Fibroblast of lung (primary cell): Measurements from ENCODE around the gene FBF1. TPM values are rescaled to one million over a fixed set of nuclear protein-coding genes. Genes with fewer than 3 reads are reported as not detected.

Experiments used
- DNase-seq, 2 donors: peaks; one replicate each; pipeline versions ENCODE4 v3.0.0 to v3.0.0-alpha.2; 2010; ENCODE audit warnings: low read depth in 2 of 2
- H2AFZ ChIP-seq: 2 replicates; pipeline ENCODE4 v1.5.1; 2012; ENCODE audit warnings: low read length, control low read depth, inconsistent platforms
- H3K27ac ChIP-seq: 2 replicates; pipeline ENCODE4 v1.5.1; 2011; ENCODE audit warnings: low read length, control low read depth; ENCODE audit not compliant: insufficient read depth
- H3K27me3 ChIP-seq: 2 replicates; pipeline ENCODE4 v1.5.1; 2011; ENCODE audit warnings: mild to moderate bottlenecking, low read length; ENCODE audit not compliant: control insufficient read depth, insufficient read depth
- H3K36me3 ChIP-seq: 2 replicates; pipeline ENCODE4 v1.5.1; 2011; ENCODE audit warnings: low read length; ENCODE audit not compliant: control insufficient read depth, insufficient read depth
- H3K4me1 ChIP-seq: 2 replicates; pipeline ENCODE4 v1.5.1; 2011; ENCODE audit warnings: low read length; ENCODE audit not compliant: control insufficient read depth, insufficient read depth; ENCODE audit errors: extremely low read depth
- H3K4me2 ChIP-seq: 2 replicates; pipeline ENCODE4 v1.5.1; 2011; ENCODE audit warnings: low read length, control low read depth; ENCODE audit not compliant: insufficient read depth; ENCODE audit errors: extremely low read depth
- H3K4me3 ChIP-seq, 4 experiments: fragments of 200-600 bp in 1 of 4; sonication (generic) in 1 of 4; replicated peaks in 1 of 4; 2 replicates each; pipeline ENCODE4 v1.5.1; 2011 to 2016; ENCODE audit warnings: low read length in 4 of 4, low read depth in 3 of 4, mild to moderate bottlenecking in 3 of 4, control low read depth in 2 of 4, inconsistent platforms in 1 of 4, mixed read lengths in 1 of 4; ENCODE audit not compliant: insufficient read depth in 1 of 4; ENCODE audit errors: control extremely low read depth in 1 of 4
- H3K79me2 ChIP-seq: 2 replicates; pipeline ENCODE4 v1.5.1; 2012; ENCODE audit warnings: mild to moderate bottlenecking, low read length, inconsistent platforms; ENCODE audit not compliant: control insufficient read depth, insufficient read depth
- H3K9ac ChIP-seq: 2 replicates; pipeline ENCODE4 v1.5.1; 2011; ENCODE audit warnings: mild to moderate bottlenecking, low read length, control low read depth; ENCODE audit not compliant: insufficient read depth
- H3K9me3 ChIP-seq: 2 replicates; pipeline ENCODE4 v1.5.1; 2012; ENCODE audit warnings: low read depth, low read length; ENCODE audit not compliant: control insufficient read depth, insufficient read depth
- H4K20me1 ChIP-seq: 2 replicates; pipeline ENCODE4 v1.5.1; 2011; ENCODE audit warnings: low read length; ENCODE audit not compliant: control insufficient read depth, insufficient read depth; ENCODE audit errors: extremely low read depth
- EZH2 ChIP-seq: IDR thresholded peaks from 2 replicates; pipeline ENCODE4 v1.5.1; 2012; ENCODE audit warnings: low read length, control low read depth, mild to moderate bottlenecking; ENCODE audit errors: missing control alignments
- polyA plus RNA-seq, 2 donors: library from polyadenylated mRNA; depleted of rRNA in 1 of 2; stranded (reverse) in 1 of 2; unstranded in 1 of 2; fragments of >200 nt; gene quantifications; 2 replicates each; pipeline ENCODE4 v1.2.1, GENCODE V29; 2011 to 2012; ENCODE audit warnings: missing spikeins in 1 of 2
- total RNA-seq: library from RNA; depleted of rRNA; stranded (reverse); fragments of >200 nt; gene quantifications from 2 replicates; pipeline ENCODE4 v1.2.1, GENCODE V29; 2014
- TF ChIP-seq, protein P1 (sequence below), 2 donors: IDR thresholded peaks in 1 of 2; conservative IDR thresholded peaks in 1 of 2; 1 replicate in 1 of 2; 2 replicates in 1 of 2; pipeline ENCODE4 v1.5.1; 2011 to 2012; ENCODE audit warnings: low read length in 2 of 2, control low read depth in 1 of 2, inconsistent platforms in 1 of 2, low read depth in 1 of 2, mild to moderate bottlenecking in 1 of 2

FBF1 gene
- total and polyA plus RNA-seq, 2 donors (not counting 1 experiment from before 2014, with no cell fraction given): 1.6 to 11.2 TPM

DNA sequence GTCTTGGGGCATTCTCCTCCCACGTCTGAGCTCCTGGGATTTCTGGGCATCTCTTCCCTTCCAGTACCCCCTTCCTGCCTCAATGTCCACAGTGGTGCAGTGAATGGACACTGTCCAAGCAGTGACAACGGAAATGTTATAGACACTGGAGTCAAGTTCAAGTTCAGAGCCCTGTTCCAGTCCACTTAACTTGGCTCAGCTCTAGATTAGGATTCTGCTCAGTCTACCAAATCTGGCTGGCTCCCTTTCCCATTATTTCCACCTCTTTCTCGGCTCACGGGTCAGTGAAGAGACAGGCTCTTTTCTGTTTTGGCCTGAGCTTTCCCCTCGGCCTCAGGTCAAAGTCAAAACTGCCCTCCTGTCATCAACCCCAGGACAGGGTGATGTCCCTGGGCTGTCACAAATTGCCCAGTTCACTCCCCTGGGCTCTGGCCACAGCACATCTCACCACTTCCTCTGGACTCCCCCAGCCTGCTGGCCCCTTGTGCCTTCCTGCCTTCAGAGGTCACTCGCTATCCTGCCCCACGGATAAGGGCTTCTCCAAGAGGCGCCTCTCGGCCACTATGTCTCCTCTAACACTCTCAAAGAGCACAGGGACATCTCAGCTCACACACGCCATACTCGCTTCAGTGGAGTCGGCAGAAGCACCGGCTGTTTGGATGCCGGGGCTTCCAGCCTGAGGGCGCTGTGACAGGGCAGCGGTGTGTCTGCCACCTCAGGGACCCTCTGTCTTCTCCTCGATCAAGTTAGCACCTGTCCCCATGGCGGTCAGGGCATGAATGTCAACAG is 18.5 kb downstream of the FBF1 start:
- no peaks in the 10 kb centered on the region for H4K20me1 ChIP-seq
- no peaks in the 10 kb centered on the region for H3K4me1 ChIP-seq
- H3K27ac ChIP-seq: no peak overlapping the region
- H3K9ac ChIP-seq: no peak overlapping the region
- H3K27me3 ChIP-seq: no peaks in the 10 kb centered on the region
- peaks cover 3% of the 10 kb centered on the region for H3K36me3 ChIP-seq
- no peak overlapping the region for H3K4me2 ChIP-seq
- TF ChIP-seq, protein P1, sequence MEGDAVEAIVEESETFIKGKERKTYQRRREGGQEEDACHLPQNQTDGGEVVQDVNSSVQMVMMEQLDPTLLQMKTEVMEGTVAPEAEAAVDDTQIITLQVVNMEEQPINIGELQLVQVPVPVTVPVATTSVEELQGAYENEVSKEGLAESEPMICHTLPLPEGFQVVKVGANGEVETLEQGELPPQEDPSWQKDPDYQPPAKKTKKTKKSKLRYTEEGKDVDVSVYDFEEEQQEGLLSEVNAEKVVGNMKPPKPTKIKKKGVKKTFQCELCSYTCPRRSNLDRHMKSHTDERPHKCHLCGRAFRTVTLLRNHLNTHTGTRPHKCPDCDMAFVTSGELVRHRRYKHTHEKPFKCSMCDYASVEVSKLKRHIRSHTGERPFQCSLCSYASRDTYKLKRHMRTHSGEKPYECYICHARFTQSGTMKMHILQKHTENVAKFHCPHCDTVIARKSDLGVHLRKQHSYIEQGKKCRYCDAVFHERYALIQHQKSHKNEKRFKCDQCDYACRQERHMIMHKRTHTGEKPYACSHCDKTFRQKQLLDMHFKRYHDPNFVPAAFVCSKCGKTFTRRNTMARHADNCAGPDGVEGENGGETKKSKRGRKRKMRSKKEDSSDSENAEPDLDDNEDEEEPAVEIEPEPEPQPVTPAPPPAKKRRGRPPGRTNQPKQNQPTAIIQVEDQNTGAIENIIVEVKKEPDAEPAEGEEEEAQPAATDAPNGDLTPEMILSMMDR (conservative IDR thresholded peaks at IDR 0.05 in 1 of 2, IDR thresholded peaks at IDR 0.05 in 1 of 2; ENCODE audit: low read depth in 1 of 2, low read length in 2 of 2): no peak
- no peak for TF ChIP-seq EZH2
- no peak overlapping the region for H3K4me3 ChIP-seq
- no peaks in the 10 kb centered on the region for H3K9me3 ChIP-seq
- no peaks in the 10 kb centered on the region for H3K79me2 ChIP-seq
- no peak overlapping the region for H2AFZ ChIP-seq
- no peak for DNase-seq

DNA sequence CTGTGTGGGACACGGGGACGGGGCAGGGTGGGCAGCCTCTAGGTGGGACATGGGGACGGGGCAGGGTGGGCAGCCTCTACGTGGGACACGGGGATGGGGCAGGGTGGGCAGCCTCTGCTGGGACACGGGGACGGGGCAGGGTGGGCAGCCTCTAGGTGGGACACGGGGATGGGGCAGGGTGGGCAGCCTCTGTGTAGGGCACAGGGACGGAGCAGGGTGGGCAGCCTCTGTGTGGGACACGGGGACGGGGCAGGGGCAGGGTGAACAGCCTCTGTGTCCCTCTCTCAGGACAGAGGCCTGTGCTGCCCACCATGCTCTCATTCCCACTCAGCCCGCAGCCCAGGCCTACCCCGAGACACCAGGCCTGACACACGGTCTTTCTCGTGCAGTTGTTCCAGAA is 19.2 kb downstream of the FBF1 start:
- no peaks in the 10 kb centered on the region for H3K9me3 ChIP-seq
- TF ChIP-seq EZH2: no peak
- TF ChIP-seq, protein P1 (conservative IDR thresholded peaks at IDR 0.05 in 1 of 2, IDR thresholded peaks at IDR 0.05 in 1 of 2; ENCODE audit: low read depth in 1 of 2, low read length in 2 of 2): no peak
- H3K4me3 ChIP-seq: no peak overlapping the region
- H3K27ac ChIP-seq: no peak overlapping the region
- DNase-seq: no peak
- no peaks in the 10 kb centered on the region for H3K27me3 ChIP-seq
- H2AFZ ChIP-seq: no peak overlapping the region
- H3K4me2 ChIP-seq: no peak overlapping the region
- H4K20me1 ChIP-seq: no peaks in the 10 kb centered on the region
- H3K4me1 ChIP-seq: no peaks in the 10 kb centered on the region
- peaks cover 3% of the 10 kb centered on the region for H3K36me3 ChIP-seq
- H3K9ac ChIP-seq: no peak overlapping the region
- H3K79me2 ChIP-seq: no peaks in the 10 kb centered on the region

DNA sequence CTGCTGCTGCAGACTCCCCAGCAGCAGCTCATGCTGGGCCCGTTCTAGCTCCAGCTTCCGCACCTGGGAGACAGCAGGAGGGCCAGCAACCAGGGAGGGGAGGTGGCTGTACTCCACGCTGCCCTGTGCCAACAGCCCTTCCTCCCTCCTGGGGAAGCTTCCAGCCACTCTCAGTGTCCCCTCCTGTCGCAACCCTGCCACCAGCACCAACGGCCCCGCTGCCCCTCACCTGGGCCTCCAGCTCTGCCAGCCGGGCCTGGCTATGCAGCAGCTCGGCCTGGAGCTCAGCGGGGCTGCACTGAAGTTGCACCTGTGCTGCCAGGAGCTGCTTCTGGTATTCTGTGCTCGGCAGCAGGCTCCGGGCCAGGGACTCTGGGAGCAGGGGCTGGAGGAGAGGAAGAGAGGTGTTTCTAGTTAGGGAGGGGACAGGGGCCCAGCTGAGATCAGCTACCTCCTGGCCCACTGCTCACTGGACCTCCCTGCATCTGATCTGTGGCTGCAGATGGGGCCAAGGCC is 20.7 kb downstream of the FBF1 start:
- no peaks in the 10 kb centered on the region for H4K20me1 ChIP-seq
- TF ChIP-seq, protein P1 (conservative IDR thresholded peaks at IDR 0.05 in 1 of 2, IDR thresholded peaks at IDR 0.05 in 1 of 2; ENCODE audit: low read depth in 1 of 2, low read length in 2 of 2): no peak
- TF ChIP-seq EZH2: no peak
- no peak overlapping the region for H3K4me3 ChIP-seq
- H3K79me2 ChIP-seq: no peaks in the 10 kb centered on the region
- H3K9me3 ChIP-seq: no peaks in the 10 kb centered on the region
- no peak for DNase-seq
- H3K27me3 ChIP-seq: no peaks in the 10 kb centered on the region
- H3K9ac ChIP-seq: no peak overlapping the region
- no peaks in the 10 kb centered on the region for H3K4me1 ChIP-seq
- H3K4me2 ChIP-seq: no peak overlapping the region
- no peak overlapping the region for H3K27ac ChIP-seq
- no peak overlapping the region for H2AFZ ChIP-seq
- peaks cover 3% of the 10 kb centered on the region for H3K36me3 ChIP-seq
